HEK293 (cell line): ENCODE results near the gene AP5M1.

Experiments used
- CTCF ChIA-PET: fragments of 350-600 bp; formaldehyde crosslinking; extraction: SDS; loops from one replicate; lab custom pipeline; 2021; ENCODE audit warnings: antibody characterized with exemption; lab: Yijun Ruan, JAX
- POLR2A ChIA-PET: fragments of 300-600 bp; formaldehyde crosslinking; extraction: SDS; loops from one replicate; lab custom pipeline; 2020; ENCODE audit warnings: antibody characterized with exemption, inconsistent platforms; lab: Yijun Ruan, JAX
- H3K27ac ChIP-seq: fragments of 200-500 bp; sonication (Bioruptor generic); 2 replicates; pipeline ENCODE4 v1.5.1; 2014; ENCODE audit warnings: low read depth, low read length, control low read depth, inconsistent platforms; ENCODE audit errors: extremely low read depth
- H3K36me3 ChIP-seq, 2 experiments: fragments of 200-500 bp in 1 of 2; sonication (Bioruptor generic) in 1 of 2; 1 replicate in 1 of 2; 2 replicates in 1 of 2; pipeline ENCODE4 v1.5.1; 2014 to 2017; ENCODE audit warnings: inconsistent platforms in 2 of 2, low read length in 2 of 2; ENCODE audit not compliant: control insufficient read depth in 2 of 2, insufficient read depth in 1 of 2
- H3K4me1 ChIP-seq: fragments of 200-500 bp; sonication (Bioruptor generic); 2 replicates; pipeline ENCODE4 v1.5.1; 2014; ENCODE audit warnings: mild to moderate bottlenecking, low read length, inconsistent platforms; ENCODE audit not compliant: control insufficient read depth, insufficient read depth
- H3K4me3 ChIP-seq: 2 replicates; pipeline ENCODE4 v1.5.1; 2011; ENCODE audit warnings: low read depth, mild to moderate bottlenecking, control low read depth, low read length, moderate library complexity
- H3K9me3 ChIP-seq: fragments of 200-500 bp; sonication (Bioruptor generic); 2 replicates; pipeline ENCODE4 v1.5.1; 2014; ENCODE audit warnings: low read depth, low read length, inconsistent platforms; ENCODE audit not compliant: control insufficient read depth, insufficient read depth
- PRDM2 ChIP-seq: fragments of 450-650 bp; formaldehyde crosslinking; IDR thresholded peaks from 2 replicates; pipeline ENCODE4 v1.5.1; 2016; ENCODE audit warnings: missing biosample characterization, missing genetic modification characterization, borderline replicate concordance
- RBAK ChIP-seq: fragments of 450-650 bp; formaldehyde crosslinking; IDR thresholded peaks from 2 replicates; pipeline ENCODE4 v1.5.1; 2016; ENCODE audit warnings: missing biosample characterization, missing genetic modification characterization
- ZBTB8A ChIP-seq: fragments of 450-650 bp; formaldehyde crosslinking; IDR thresholded peaks from 2 replicates; pipeline ENCODE4 v1.5.1; 2016; ENCODE audit warnings: missing biosample characterization, missing genetic modification characterization
- ZNF214 ChIP-seq: fragments of 450-650 bp; formaldehyde crosslinking; IDR thresholded peaks from 2 replicates; pipeline ENCODE4 v1.5.1; 2017; ENCODE audit warnings: missing biosample characterization, mild to moderate bottlenecking, missing genetic modification characterization, borderline replicate concordance
- ZNF302 ChIP-seq: fragments of 450-650 bp; formaldehyde crosslinking; IDR thresholded peaks from 2 replicates; pipeline ENCODE4 v1.5.1; 2016; ENCODE audit warnings: missing biosample characterization, missing genetic modification characterization, low read depth
- ZNF48 ChIP-seq: fragments of 450-650 bp; formaldehyde crosslinking; IDR thresholded peaks from 2 replicates; pipeline ENCODE4 v1.5.1; 2016; ENCODE audit warnings: missing biosample characterization, missing genetic modification characterization
- ZNF600 ChIP-seq: fragments of 450-650 bp; formaldehyde crosslinking; IDR thresholded peaks from 2 replicates; pipeline ENCODE4 v1.5.1; 2016; ENCODE audit warnings: missing biosample characterization, missing genetic modification characterization
- ZNF626 ChIP-seq: fragments of 450-650 bp; sonication (Bioruptor Pico); formaldehyde crosslinking; IDR thresholded peaks from 2 replicates; pipeline ENCODE4 v1.5.1; 2018; ENCODE audit warnings: missing biosample characterization, missing genetic modification characterization, inconsistent platforms
- ZNF747 ChIP-seq: fragments of 450-650 bp; formaldehyde crosslinking; IDR thresholded peaks from 2 replicates; pipeline ENCODE4 v1.5.1; 2016; ENCODE audit warnings: missing biosample characterization, missing genetic modification characterization
- TF ChIP-seq, protein P1 (sequence below): fragments of 450-650 bp; formaldehyde crosslinking; IDR thresholded peaks from 2 replicates; pipeline ENCODE4 v1.5.1; 2016; ENCODE audit warnings: missing biosample characterization, missing genetic modification characterization, borderline replicate concordance

Gene AP5M1

GRCh38 chr14:57244106-57244505, 24.7 kb upstream of the AP5M1 start (continued):
- TF ChIP-seq, protein P1, sequence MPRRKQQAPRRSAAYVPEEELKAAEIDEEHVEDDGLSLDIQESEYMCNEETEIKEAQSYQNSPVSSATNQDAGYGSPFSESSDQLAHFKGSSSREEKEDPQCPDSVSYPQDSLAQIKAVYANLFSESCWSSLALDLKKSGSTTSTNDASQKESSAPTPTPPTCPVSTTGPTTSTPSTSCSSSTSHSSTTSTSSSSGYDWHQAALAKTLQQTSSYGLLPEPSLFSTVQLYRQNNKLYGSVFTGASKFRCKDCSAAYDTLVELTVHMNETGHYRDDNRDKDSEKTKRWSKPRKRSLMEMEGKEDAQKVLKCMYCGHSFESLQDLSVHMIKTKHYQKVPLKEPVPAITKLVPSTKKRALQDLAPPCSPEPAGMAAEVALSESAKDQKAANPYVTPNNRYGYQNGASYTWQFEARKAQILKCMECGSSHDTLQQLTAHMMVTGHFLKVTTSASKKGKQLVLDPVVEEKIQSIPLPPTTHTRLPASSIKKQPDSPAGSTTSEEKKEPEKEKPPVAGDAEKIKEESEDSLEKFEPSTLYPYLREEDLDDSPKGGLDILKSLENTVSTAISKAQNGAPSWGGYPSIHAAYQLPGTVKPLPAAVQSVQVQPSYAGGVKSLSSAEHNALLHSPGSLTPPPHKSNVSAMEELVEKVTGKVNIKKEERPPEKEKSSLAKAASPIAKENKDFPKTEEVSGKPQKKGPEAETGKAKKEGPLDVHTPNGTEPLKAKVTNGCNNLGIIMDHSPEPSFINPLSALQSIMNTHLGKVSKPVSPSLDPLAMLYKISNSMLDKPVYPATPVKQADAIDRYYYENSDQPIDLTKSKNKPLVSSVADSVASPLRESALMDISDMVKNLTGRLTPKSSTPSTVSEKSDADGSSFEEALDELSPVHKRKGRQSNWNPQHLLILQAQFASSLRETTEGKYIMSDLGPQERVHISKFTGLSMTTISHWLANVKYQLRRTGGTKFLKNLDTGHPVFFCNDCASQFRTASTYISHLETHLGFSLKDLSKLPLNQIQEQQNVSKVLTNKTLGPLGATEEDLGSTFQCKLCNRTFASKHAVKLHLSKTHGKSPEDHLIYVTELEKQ (tag by site-specific recombination), result no peak
- no peak for TF ChIP-seq RBAK

DNA sequence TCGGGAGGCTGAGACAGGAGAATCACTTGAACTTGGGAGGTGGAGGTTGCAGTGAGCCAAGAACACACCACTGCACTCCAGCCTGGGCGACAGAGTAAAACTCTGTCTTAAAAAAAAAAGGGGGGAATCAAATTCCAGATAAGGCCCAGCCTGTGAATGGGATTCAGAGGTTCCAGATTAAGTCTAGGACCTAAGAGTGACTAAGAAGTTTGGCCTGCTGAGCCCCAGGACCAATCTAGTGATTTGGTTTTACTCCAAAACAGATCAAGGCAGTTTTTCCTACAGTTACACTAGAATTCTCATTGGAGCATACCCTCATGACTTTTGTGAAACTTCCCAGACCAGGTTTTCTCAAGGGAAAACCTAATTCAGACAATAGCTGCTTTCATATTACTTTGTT, 22.8 kb upstream of the AP5M1 start:
- H3K4me3 ChIP-seq, result no peak overlapping the region
- TF ChIP-seq ZNF600, result no peak
- TF ChIP-seq ZNF302 (tag by site-specific recombination), result no peak
- no peak for TF ChIP-seq ZNF747 (tag by site-specific recombination)
- no peak for TF ChIP-seq PRDM2 (tag by site-specific recombination)
- no peak for TF ChIP-seq ZNF48 (tag by site-specific recombination)
- no peak for TF ChIP-seq ZBTB8A
- no peak for TF ChIP-seq ZNF626 (tag by site-specific recombination)
- ChIA-PET POLR2A (interaction anchor here (0.6 kb wide), 1 partner anchor 8 kb away, joined by 3 read pairs; no protein-coding TSS in a partner anchor), CTCF (no interaction called here)
- H3K4me1 ChIP-seq, result no peaks in the 10 kb centered on the region; the same call in 1 of the 2 replicates
- peaks cover 14 to 32% of the 10 kb centered on the region in 2 experiments for H3K36me3 ChIP-seq
- H3K9me3 ChIP-seq, result no peaks in the 10 kb centered on the region
- no peak overlapping the region for H3K27ac ChIP-seq

- CTCF ChIA-PET, result no interaction called here
- peaks cover 14 to 29% of the 10 kb centered on the region in 2 experiments for H3K36me3 ChIP-seq
- no peaks in the 10 kb centered on the region for H3K9me3 ChIP-seq
- no peak for TF ChIP-seq ZNF214 (tag by site-specific recombination)
- H3K4me1 ChIP-seq, result peaks cover 7% of the 10 kb centered on the region; the same call in 1 of the 2 replicates
- no peak overlapping the region for H3K4me3 ChIP-seq
- POLR2A ChIA-PET, result no interaction called here
- no peak overlapping the region for H3K27ac ChIP-seq
These were observed 21.7 kb upstream of the AP5M1 start for GRCh38 chr14:57246933-57247657.
